HG02973 (cell line): ENCODE results near the gene ARHGAP15.
"Not testable (repeated sequence)": the region's sequence is repeated elsewhere in the genome, so short reads cannot be mapped to it uniquely, and the experiment has no call there.

ENCODE experiments used
- ATAC-seq: cut with Tn5 transposase; IDR thresholded peaks from one replicate; pipeline ENCODE4 v1.9.1; 2021; ENCODE audit warnings: moderate library complexity; ENCODE audit not compliant: unreplicated experiment

Gene ARHGAP15

GRCh38 chr2:143128681-143129580 is at the start of gene ARHGAP15:
Gene ARHGAP15, plus strand, starts transcription at chr2:143129419.
- peak; percentile 89 for ATAC-seq

GRCh38 chr2:143081616-143082015 is 47.6 kb upstream of the ARHGAP15 start:
- ATAC-seq, result no peak

DNA sequence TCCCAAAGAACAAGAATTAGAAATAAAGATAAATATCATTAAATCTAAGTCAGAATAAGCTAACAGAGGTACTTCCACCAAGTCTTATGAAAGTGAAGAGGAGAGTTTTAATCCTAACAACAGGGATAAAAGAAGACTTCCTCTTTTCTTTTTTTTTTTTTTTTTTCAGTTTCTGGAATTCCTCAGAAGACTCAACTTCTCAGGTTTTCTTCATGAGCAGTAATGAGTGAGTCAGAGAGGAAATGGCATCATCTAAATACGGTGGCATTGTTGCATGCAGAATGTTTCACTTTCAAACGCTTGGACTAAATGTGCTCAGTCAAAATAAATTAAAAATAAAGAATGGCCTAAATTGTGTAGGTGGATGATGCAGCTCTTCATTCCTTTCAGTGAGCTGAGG is 45.6 kb upstream of the ARHGAP15 start:
- no peak for ATAC-seq

GRCh38 chr2:143084462-143084861 is 44.8 kb upstream of the ARHGAP15 start:
- ATAC-seq, result no peak

GRCh38 chr2:143085125-143085784 is 44.0 kb upstream of the ARHGAP15 start:
- ATAC-seq, result peak; percentile 72

DNA sequence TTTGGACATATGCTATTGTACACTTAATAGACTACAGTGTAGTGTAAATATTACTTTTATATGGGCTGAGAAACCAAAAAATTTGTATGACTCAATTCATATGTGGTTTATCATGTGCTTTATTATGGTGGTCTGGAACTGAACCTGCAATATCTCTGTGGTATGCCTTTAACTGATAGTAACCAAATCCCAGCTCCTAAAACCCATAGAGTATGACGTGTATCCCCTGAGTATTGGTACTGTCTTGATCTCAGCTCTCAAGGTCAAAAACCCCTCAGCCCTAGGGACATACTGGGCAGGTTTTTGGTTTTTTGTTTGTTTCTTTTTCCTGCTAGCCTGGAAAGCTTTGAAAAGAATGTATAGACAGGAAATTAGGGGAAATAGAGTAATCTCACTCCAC is 42.2 kb upstream of the ARHGAP15 start:
- no peak for ATAC-seq

- no peak for ATAC-seq
Observed at GRCh38 chr2:143088388-143088787, 40.8 kb upstream of the ARHGAP15 start.

DNA sequence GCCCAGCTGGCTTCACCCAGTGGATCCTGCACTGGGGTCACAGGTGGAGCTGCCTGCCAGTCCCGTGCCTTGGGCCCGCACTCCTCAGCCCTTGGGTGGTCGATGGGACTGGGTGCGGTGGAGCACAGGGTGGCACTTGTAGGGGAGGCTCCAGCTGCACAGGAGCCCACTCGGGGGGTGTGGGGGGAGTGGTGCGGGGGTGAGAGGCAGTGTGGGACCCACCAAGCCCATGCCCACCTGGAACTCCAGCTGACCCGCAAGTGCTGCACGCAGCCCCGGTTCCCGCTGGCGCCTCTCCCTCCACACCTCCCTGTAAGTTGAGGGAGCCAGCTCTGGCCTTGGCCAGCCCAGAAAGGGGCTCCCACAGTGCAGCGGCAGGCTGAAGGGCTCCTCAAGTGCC is 39.7 kb upstream of the ARHGAP15 start:
- not testable (repeated sequence) for ATAC-seq

GRCh38 chr2:143110758-143111428 is 18.3 kb upstream of the ARHGAP15 start:
- peak; percentile 93 for ATAC-seq

GRCh38 chr2:143117225-143117624 is 12.0 kb upstream of the ARHGAP15 start:
- ATAC-seq, result no peak

GRCh38 chr2:143121079-143121478 is 8.1 kb upstream of the ARHGAP15 start:
- ATAC-seq, result peak; percentile 49

GRCh38 chr2:143121957-143122356 is 7.3 kb upstream of the ARHGAP15 start:
- ATAC-seq, result no peak

GRCh38 chr2:143123911-143124310 is 5.3 kb upstream of the ARHGAP15 start:
- ATAC-seq, result no peak

- no peak for ATAC-seq
Observed at GRCh38 chr2:143124445-143124844, 4.8 kb upstream of the ARHGAP15 start.

DNA sequence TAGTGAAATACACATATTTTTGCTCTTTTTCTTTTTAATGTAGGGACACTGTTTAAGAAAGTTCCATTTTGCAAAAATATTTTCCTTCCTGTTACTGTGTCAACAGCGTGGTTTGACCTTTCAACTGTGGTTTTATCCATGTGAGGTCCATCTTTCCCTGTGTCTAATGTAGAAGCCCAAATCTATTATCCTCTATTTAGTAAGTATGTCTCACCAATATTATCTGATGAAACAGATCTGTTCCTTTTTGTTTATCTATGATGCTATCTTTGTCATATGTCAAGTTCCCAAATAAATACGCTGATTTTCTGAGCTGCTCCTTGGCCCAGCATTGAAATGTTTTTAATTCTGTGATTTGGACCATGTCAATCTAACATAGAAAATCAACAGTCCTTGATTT is 3.5 kb upstream of the ARHGAP15 start:
- ATAC-seq, result no peak

DNA sequence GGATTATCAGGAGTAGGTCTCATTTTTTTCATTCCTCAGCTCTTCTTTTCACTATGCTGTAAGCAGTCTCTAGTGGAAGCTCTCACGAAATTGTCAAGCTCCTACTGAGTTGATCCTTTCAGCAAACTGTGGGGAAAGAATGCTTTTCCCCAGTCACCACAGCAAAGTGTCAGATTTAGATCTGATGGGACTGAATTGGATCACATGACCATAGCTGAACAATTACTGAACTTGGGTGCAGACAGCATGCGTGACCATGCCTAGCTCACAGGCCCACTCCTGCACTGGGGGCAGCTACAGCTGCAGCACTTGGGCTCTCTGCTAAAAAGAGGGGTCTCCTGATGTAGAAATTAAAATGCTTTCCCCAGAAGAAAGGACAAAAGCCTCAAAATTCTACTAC is 3.1 kb downstream of the ARHGAP15 start:
- no peak for ATAC-seq

- ATAC-seq, result no peak
Observed at GRCh38 chr2:143133783-143134182, 4.6 kb downstream of the ARHGAP15 start.

DNA sequence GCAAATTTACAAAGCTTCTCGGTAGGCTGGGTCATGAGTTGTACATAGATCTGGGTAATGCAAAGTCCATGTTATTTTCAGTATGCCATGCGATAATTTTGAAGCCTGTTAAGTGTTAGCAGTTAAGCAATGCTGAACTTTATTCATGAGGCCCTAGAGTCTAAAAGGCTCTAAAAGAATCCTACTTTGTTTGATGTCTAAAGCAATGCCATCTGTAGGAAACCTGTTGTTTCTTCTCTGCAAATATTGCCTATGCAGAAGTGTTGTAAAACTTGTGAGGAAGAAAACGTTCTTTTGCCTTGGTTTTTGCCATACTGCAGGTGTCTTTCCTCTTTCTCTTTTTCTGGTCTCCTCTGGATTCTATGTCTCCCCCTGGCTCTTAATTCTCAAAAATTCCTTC is 9.1 kb downstream of the ARHGAP15 start:
- ATAC-seq, result no peak

DNA sequence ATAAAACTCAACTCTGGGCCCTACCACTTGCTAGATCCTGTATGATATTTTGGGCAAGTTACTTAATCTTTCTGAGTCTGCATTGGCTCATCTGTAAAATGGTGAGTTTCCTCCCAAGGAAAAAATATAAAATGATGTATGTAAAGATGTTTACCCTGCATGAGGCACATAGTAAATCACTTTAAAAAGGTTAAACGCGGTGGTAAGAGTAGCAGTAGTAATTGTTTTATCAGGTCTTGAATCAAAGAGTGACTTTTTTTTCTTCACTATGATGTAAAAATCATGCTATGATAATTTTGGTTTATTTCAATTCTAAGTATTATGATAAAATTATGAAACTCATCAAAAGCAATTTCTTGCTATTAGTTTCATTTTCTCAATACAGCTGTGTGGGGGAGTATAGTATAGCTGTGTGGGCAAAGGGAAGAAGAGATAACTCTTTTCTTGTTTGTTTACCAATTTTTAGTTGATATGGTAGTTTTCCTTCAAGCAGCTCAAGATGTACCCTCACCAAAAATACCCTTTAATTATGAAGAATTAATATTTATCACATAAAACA is 10.7 kb downstream of the ARHGAP15 start:
- no peak for ATAC-seq

GRCh38 chr2:143140864-143141661 is 11.8 kb downstream of the ARHGAP15 start:
- ATAC-seq, result peak; percentile 72

- no peak for ATAC-seq
Observed at GRCh38 chr2:143142598-143142997, 13.4 kb downstream of the ARHGAP15 start.
